GM12873 (cell line): ENCODE data around the gene STK11.

Experiments used
- TF ChIP-seq, protein P1 (sequence below): IDR thresholded peaks from 2 replicates; pipeline ENCODE4 v1.5.1; 2012; ENCODE audit warnings: low read depth, mild to moderate bottlenecking, moderate library complexity, low read length, control low read depth; ENCODE audit not compliant: insufficient read depth; ENCODE audit errors: missing control alignments

The STK11 gene

DNA sequence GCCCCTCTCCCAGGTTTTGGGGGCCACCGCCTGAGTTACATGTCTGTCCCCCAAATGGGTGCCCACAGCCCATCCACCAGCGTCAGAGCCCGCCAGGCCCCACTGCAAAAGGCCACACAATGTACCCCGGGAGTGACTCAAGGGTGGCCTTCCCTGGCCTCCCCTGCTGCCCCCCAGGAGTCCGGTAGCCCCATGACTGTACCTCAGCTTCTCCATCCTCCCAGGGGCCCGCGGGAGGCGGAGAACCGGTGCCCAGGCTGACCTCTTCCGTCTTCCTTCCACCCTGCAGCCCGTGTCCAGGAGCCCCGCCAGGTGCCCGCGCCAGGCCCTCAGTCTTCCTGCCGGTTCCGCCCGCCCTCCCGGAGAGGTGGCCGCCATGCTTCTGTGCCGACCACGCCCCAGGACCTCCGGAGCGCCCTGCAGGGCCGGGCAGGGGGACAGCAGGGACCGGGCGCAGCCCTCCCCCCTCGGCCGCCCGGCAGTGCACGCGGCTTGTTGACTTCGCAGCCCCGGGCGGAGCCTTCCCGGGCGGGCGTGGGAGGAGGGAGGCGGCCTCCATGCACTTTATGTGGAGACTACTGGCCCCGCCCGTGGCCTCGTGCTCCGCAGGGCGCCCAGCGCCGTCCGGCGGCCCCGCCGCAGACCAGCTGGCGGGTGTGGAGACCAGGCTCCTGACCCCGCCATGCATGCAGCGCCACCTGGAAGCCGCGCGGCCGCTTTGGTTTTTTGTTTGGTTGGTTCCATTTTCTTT lies 21.9 kb downstream of the STK11 start:
- TF ChIP-seq, protein P1, sequence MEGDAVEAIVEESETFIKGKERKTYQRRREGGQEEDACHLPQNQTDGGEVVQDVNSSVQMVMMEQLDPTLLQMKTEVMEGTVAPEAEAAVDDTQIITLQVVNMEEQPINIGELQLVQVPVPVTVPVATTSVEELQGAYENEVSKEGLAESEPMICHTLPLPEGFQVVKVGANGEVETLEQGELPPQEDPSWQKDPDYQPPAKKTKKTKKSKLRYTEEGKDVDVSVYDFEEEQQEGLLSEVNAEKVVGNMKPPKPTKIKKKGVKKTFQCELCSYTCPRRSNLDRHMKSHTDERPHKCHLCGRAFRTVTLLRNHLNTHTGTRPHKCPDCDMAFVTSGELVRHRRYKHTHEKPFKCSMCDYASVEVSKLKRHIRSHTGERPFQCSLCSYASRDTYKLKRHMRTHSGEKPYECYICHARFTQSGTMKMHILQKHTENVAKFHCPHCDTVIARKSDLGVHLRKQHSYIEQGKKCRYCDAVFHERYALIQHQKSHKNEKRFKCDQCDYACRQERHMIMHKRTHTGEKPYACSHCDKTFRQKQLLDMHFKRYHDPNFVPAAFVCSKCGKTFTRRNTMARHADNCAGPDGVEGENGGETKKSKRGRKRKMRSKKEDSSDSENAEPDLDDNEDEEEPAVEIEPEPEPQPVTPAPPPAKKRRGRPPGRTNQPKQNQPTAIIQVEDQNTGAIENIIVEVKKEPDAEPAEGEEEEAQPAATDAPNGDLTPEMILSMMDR: no peak

DNA sequence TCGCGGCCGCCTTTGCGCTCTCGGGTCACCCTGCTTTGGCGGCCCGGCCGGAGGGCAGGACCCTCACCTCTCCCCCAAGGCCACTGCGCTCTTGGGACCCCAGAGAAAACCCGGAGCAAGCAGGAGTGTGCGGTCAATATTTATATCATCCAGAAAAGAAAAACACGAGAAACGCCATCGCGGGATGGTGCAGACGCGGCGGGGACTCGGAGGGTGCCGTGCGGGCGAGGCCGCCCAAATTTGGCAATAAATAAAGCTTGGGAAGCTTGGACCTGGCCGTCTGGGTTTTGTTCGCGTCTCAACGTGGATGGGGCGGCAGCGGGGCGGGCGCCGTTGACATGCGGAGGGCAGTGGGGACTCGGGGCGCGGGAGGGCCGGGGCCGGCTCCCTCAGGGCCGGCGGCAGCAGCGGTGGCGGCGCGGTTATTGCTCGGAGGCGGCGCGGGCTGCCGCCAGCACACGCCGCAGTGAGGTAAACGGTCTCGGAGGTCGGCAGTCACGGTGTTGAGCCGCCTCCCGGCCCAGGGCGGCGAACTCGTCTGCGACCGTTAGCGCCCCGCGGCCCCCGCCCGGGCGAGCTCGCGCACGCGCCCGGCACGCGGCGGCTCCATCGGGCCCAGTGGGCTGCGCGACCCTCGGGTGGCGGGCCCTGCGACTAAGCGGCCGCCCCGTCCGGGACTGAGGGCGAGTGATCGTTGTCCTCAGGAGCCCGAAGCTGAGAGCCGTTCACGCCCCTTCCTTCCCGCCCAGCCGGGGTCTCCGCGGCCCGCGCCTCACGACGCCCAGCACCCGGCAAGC lies 22.8 kb downstream of the STK11 start:
- TF ChIP-seq, protein P1: no peak

DNA sequence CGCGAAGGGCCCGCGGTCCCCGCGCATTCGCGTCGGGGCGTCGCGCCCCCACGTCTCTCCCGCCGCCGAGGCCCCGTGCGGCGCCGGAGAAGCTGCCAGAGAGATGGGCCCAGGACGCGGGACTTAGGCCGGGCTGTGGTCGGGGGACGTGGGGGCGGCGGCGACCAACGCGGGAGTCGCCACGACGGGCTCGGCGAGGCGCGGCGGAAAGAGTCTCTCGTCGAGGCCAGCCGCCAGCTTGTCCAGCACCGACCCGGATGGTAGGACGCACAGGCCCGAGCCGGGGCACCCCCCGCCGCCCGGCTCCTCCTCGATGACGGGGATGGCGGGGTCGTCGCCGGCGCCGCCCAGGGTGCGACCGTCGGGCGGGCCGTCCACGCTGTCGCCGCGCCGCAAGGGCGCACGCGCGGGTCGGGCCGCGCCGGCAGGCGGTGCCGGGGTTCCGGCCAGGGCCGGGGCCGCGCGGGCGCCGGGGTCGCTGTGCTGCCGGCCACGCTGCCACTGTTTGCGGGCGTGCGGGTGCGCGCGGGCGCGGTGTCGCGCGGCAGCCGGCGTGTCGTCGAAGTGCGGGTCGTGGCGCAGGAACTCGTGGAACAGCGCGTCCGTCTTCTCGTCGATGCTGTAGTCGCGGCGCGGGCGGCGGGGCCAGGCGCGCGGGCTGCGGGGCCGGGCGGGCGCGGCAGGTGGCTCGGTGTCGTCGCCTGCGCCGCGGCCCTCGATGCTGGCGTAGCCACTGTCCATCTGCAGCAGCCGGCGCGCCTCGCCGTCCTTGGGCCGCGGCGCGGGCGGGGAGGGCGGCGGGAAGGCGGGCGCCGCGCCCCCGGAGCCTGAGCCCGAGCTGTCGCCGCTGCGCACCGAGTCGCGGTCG lies 23.7 kb downstream of the STK11 start:
- TF ChIP-seq, protein P1: no peak

DNA sequence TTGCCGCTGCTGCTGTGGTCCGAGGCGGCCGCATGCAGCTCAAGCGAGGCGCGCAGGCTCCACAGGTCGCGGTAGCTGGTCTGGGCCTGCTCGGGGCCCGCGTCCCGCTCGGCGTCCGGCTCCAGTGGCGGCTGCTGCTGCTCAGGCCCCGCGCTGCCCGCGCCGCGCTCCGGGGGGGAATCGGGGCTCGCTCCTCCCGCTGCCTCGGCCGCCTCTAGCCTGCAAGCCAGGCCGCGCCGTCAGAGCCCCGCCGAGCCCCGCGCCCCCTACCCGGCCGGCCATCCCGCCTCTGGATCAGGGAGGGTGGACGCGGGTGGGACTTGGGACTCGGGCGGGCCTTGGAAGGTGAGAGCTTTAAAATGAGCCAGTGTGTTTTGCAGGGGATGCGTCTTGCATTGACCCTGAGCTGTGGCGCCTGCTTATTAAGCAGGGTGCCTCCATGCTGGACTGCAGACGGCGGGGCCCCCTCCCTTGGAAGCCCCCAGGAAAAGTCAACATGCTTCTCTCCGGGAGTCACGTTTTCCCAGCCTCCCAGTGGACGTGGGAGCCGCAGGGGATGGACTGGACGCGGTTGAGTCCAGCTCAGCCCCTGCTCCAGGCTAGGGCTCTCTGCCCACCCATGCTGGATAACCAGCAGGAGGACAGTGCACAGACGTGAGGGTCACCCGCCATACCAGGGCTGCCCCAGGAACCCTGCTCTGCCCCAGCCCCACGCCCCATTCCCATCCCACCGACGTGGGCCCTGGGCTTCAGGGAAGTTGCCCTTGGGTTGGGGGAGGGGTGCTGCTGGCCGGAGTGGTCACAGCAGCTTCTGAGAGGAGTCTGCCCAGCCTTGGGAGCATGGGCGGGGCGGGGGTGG lies 24.6 kb downstream of the STK11 start:
- TF ChIP-seq, protein P1: no peak

DNA sequence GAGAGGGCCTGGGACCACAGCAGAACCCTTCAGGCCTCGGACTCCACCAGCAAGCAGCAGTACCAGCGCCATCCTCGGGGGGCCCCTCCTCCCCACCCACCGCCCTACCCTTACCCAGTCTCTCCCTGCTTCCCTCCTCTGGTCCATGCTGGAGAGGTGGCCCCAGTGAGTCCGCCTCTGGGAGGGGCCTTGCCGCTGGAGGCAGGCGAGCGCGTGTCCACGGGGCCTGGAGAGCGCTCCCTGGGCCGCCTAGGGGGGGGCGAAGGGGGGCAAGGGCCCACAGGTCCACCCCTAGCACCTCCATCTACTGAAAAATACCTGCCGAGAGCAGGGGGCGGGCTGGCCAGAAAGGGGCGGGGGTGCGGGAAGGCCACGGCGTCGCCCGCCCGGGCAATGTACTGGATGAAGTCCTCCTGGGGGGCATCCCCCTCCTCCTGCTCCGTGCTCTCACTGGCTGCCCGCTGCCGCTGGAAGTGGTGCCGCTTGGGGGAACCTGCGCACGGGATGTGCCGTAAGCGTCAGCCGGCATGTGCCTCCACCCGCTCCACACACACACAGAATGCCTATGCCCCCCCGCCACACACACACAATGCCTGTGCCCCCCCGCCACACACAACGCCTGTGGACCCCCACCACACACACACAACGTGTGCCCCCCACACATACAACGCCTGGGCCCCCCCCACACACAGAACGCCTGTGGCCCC lies 25.4 kb downstream of the STK11 start:
- TF ChIP-seq, protein P1: no peak
